Uterus (tissue), 2 donors: Measurements from ENCODE around the gene RSPH10B2.
"Not testable (repeated sequence)": the region's sequence is repeated elsewhere in the genome, so short reads cannot be mapped to it uniquely, and the experiment has no call there.

Experiments used
- CTCF ChIP-seq, 4 experiments: fragments of 200-600 bp in 2 of 4; fragments of 450-650 bp in 2 of 4; sonication (generic) in 2 of 4; IDR thresholded peaks; one replicate each; pipeline ENCODE4 v1.5.1; 2016 to 2019; ENCODE audit warnings: antibody characterized with exemption in 4 of 4, mild to moderate bottlenecking in 2 of 4, moderate library complexity in 1 of 4
- POLR2A ChIP-seq, 2 donors: fragments of 450-650 bp; IDR thresholded peaks; one replicate each; pipeline ENCODE4 v1.6.1; 2016; ENCODE audit warnings: antibody characterized with exemption in 2 of 2, mild to moderate bottlenecking in 1 of 2, moderate library complexity in 1 of 2

GRCh38 chr7:6847751-6848150, 93.8 kb downstream of the RSPH10B2 start:
- not testable (repeated sequence) for TF ChIP-seq CTCF, POLR2A (IDR thresholded peaks at IDR 0.05)
